Measurements from ENCODE around the gene RALGAPB. TPM values are rescaled to one million over a fixed set of nuclear protein-coding genes. Genes with fewer than 3 reads are reported as not detected.
A peak's percentile ranks its signal among the peaks of the same experiment; 100 is the strongest.

RALGAPB gene
- total and polyA plus RNA-seq, 2 of the 13 experiments (the other 11 are each of a cell fraction or from before 2014, with no cell fraction given): 17.6 to 30.6 TPM

DNA sequence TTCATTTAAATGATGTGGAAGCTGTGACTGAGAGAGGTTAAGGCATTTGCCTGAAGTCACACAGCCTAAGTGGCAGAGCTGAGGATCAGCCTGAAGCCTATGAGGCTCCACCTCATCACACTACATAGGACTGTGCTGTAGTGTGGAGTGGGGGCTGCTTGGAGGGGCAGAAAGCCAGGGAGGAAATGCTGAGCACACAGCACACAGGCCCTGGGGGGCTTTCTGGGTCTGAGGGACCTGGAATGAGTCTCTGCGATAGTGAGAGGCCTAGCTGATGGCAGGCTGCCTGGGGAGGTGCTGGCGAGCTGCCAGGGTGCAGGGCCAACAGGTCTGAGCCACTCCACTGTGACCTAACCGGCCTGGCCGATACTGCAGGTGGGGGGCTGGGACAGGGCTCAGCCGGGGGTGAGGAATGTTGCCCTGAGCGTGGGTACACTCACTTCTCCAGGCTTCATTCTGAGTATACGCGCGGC, 126.8 kb downstream of the RALGAPB start (continued):
- TF ChIP-seq, protein P1, sequence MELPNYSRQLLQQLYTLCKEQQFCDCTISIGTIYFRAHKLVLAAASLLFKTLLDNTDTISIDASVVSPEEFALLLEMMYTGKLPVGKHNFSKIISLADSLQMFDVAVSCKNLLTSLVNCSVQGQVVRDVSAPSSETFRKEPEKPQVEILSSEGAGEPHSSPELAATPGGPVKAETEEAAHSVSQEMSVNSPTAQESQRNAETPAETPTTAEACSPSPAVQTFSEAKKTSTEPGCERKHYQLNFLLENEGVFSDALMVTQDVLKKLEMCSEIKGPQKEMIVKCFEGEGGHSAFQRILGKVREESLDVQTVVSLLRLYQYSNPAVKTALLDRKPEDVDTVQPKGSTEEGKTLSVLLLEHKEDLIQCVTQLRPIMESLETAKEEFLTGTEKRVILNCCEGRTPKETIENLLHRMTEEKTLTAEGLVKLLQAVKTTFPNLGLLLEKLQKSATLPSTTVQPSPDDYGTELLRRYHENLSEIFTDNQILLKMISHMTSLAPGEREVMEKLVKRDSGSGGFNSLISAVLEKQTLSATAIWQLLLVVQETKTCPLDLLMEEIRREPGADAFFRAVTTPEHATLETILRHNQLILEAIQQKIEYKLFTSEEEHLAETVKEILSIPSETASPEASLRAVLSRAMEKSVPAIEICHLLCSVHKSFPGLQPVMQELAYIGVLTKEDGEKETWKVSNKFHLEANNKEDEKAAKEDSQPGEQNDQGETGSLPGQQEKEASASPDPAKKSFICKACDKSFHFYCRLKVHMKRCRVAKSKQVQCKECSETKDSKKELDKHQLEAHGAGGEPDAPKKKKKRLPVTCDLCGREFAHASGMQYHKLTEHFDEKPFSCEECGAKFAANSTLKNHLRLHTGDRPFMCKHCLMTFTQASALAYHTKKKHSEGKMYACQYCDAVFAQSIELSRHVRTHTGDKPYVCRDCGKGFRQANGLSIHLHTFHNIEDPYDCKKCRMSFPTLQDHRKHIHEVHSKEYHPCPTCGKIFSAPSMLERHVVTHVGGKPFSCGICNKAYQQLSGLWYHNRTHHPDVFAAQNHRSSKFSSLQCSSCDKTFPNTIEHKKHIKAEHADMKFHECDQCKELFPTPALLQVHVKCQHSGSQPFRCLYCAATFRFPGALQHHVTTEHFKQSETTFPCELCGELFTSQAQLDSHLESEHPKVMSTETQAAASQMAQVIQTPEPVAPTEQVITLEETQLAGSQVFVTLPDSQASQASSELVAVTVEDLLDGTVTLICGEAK (IDR thresholded peaks at IDR 0.05): no peak
- TF ChIP-seq, protein P1 (CRISPR knock-in tag; IDR thresholded peaks at IDR 0.05): no peak
- TF ChIP-seq, protein P2, sequence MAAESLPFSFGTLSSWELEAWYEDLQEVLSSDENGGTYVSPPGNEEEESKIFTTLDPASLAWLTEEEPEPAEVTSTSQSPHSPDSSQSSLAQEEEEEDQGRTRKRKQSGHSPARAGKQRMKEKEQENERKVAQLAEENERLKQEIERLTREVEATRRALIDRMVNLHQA (CRISPR knock-in tag; IDR thresholded peaks at IDR 0.05): no peak
- TF ChIP-seq HOXD1 (CRISPR knock-in tag; IDR thresholded peaks at IDR 0.05): 0 out of 2 replicates have a peak, but pooled peaks have one; percentile 35
- TF ChIP-seq, protein P3, sequence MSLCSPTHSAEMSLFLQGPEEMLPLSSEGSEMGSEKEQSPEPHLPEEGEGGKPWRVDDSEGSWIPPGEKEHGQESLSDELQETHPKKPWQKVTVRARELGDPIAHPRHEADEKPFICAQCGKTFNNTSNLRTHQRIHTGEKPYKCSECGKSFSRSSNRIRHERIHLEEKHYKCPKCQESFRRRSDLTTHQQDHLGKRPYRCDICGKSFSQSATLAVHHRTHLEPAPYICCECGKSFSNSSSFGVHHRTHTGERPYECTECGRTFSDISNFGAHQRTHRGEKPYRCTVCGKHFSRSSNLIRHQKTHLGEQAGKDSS (CRISPR knock-in tag; IDR thresholded peaks at IDR 0.05; ENCODE audit: borderline replicate concordance, low read depth): no peak
- TF ChIP-seq, protein P4, sequence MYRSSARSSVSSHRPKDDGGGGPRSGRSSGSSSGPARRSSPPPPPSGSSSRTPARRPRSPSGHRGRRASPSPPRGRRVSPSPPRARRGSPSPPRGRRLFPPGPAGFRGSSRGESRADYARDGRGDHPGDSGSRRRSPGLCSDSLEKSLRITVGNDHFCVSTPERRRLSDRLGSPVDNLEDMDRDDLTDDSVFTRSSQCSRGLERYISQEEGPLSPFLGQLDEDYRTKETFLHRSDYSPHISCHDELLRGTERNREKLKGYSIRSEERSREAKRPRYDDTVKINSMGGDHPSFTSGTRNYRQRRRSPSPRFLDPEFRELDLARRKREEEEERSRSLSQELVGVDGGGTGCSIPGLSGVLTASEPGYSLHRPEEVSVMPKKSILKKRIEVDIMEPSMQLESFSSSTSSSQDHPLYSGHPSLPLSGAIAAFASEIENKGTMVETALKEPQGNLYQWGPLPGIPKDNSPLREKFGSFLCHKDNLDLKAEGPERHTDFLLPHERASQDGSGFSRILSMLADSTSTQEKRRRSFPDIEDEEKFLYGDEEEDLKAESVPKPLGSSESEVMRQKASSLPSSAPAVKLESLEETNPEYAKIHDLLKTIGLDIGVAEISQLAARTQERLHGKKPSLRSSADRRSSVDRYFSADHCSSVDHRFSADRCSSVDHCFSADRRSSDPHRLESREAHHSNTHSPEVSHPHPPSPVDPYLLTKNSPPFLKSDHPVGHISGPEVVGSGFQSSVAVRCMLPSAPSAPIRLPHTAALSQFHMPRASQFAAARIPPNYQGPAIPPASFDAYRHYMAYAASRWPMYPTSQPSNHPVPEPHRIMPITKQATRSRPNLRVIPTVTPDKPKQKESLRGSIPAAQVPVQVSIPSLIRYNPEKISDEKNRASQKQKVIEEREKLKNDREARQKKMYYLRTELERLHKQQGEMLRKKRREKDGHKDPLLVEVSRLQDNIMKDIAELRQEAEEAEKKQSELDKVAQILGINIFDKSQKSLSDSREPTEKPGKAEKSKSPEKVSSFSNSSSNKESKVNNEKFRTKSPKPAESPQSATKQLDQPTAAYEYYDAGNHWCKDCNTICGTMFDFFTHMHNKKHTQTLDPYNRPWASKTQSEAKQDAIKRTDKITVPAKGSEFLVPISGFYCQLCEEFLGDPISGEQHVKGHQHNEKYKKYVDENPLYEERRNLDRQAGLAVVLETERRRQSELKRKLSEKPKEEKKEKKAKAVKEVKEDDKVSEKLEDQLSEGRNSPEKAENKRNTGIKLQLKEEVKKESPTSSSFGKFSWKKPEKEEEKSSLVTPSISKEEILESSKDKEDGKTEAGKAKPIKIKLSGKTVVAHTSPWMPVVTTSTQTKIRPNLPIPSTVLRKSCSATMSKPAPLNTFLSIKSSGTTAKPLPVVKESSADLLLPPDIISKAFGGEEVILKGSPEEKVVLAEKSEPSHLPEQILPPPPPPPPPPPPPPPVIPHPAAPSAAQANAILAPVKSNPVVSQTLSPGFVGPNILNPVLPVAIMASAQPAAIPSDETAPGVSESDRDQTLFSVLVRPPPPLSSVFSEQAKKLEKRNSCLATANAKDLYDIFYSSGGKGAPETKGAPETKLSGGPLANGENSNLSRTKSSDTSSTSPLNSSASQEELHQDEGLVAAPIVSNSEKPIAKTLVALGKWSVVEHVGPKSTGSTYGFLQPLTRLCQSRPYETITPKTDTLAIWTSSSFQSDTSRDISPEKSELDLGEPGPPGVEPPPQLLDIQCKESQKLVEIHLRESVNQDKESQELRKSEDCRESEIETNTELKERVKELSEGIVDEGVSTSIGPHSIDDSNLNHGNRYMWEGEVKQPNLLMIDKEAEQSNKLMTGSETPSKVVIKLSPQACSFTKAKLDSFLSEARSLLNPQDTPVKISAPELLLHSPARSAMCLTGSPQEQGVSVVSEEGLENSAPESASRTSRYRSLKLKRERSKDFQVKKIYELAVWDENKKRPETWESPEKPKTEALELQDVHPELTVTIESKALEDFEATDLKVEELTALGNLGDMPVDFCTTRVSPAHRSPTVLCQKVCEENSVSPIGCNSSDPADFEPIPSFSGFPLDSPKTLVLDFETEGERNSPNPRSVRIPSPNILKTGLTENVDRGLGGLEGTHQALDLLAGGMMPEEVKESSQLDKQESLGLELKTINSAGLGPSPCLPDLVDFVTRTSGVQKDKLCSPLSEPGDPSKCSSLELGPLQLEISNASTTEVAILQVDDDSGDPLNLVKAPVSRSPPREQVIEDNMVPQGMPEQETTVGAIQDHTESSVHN (CRISPR knock-in tag; IDR thresholded peaks at IDR 0.05): no peak
